ENCODE data around the gene SUSD4.

SUSD4 gene

GRCh38 chr1:223273511-223273910 lies 90.5 kb downstream of the SUSD4 start:
- Histone ChIP-seq H3K27me3 (ENCODE audit: insufficient read depth, low read depth) (no peaks in the 10 kb centered on the region), H3K79me2 (ENCODE audit: insufficient read depth, low read depth) (no peaks in the 10 kb centered on the region), H3K9ac (no peak overlapping the region), H2AFZ (ENCODE audit: low read depth) (no peak overlapping the region), H3K36me3 (ENCODE audit: insufficient read depth) (no peaks in the 10 kb centered on the region), H4K20me1 (ENCODE audit: insufficient read depth) (no peaks in the 10 kb centered on the region), H3K27ac (no peak overlapping the region), H3K4me3 (IDR thresholded peaks at IDR 0.05; ENCODE audit: insufficient read depth, low read depth, low read length) (no peak overlapping the region), H3K4me2 (no peak overlapping the region), H3K4me1 (ENCODE audit: low read depth, poor library complexity, severe bottlenecking) (peaks cover 19% of the 10 kb centered on the region)
- no peak for TF ChIP-seq CTCF (conservative IDR thresholded peaks at IDR 0.05; ENCODE audit: low read depth, low read length)

GRCh38 chr1:223271085-223271781 lies 92.7 kb downstream of the SUSD4 start:
- no peak overlapping the region for H3K27ac ChIP-seq
- no peaks in the 10 kb centered on the region for H3K79me2 ChIP-seq (ENCODE audit: insufficient read depth, low read depth)
- no peaks in the 10 kb centered on the region for H4K20me1 ChIP-seq (ENCODE audit: insufficient read depth)
- no peak for TF ChIP-seq CTCF (conservative IDR thresholded peaks at IDR 0.05; ENCODE audit: low read depth, low read length)
- no peak overlapping the region for H2AFZ ChIP-seq (ENCODE audit: low read depth)
- no peak overlapping the region for H3K4me3 ChIP-seq (IDR thresholded peaks at IDR 0.05; ENCODE audit: insufficient read depth, low read depth, low read length)
- no peaks in the 10 kb centered on the region for H3K27me3 ChIP-seq (ENCODE audit: insufficient read depth, low read depth)
- H3K4me2 ChIP-seq: no peak overlapping the region
- H3K36me3 ChIP-seq (ENCODE audit: insufficient read depth): no peaks in the 10 kb centered on the region
- H3K4me1 ChIP-seq (ENCODE audit: low read depth, poor library complexity, severe bottlenecking): peaks cover 13% of the 10 kb centered on the region
- H3K9ac ChIP-seq: no peak overlapping the region

- Histone ChIP-seq H3K4me3 (IDR thresholded peaks at IDR 0.05; ENCODE audit: insufficient read depth, low read depth, low read length) (no peak overlapping the region), H2AFZ (ENCODE audit: low read depth) (no peak overlapping the region), H3K4me1 (ENCODE audit: low read depth, poor library complexity, severe bottlenecking) (peaks cover 3% of the 10 kb centered on the region), H3K79me2 (ENCODE audit: insufficient read depth, low read depth) (no peaks in the 10 kb centered on the region), H3K9ac (no peak overlapping the region), H3K27ac (no peak overlapping the region), H4K20me1 (ENCODE audit: insufficient read depth) (no peaks in the 10 kb centered on the region), H3K27me3 (ENCODE audit: insufficient read depth, low read depth) (no peaks in the 10 kb centered on the region), H3K36me3 (ENCODE audit: insufficient read depth) (no peaks in the 10 kb centered on the region), H3K4me2 (no peak overlapping the region)
- TF ChIP-seq CTCF (conservative IDR thresholded peaks at IDR 0.05; ENCODE audit: low read depth, low read length): no peak
These were observed 93.8 kb downstream of the SUSD4 start for GRCh38 chr1:223270155-223270554.

- Histone ChIP-seq H3K79me2 (ENCODE audit: insufficient read depth, low read depth) (no peaks in the 10 kb centered on the region), H2AFZ (ENCODE audit: low read depth) (no peak overlapping the region), H3K27me3 (ENCODE audit: insufficient read depth, low read depth) (no peaks in the 10 kb centered on the region), H3K4me1 (ENCODE audit: low read depth, poor library complexity, severe bottlenecking) (no peaks in the 10 kb centered on the region), H4K20me1 (ENCODE audit: insufficient read depth) (no peaks in the 10 kb centered on the region), H3K27ac (no peak overlapping the region), H3K9ac (no peak overlapping the region), H3K36me3 (ENCODE audit: insufficient read depth) (no peaks in the 10 kb centered on the region), H3K4me3 (IDR thresholded peaks at IDR 0.05; ENCODE audit: insufficient read depth, low read depth, low read length) (no peak overlapping the region), H3K4me2 (no peak overlapping the region)
- TF ChIP-seq CTCF (conservative IDR thresholded peaks at IDR 0.05; ENCODE audit: low read depth, low read length): no peak
These were observed 95.0 kb downstream of the SUSD4 start for GRCh38 chr1:223269006-223269405.
